K562 (cell line): ENCODE measurements around the gene WWTR1. TPM values are rescaled to one million over a fixed set of nuclear protein-coding genes. Genes with fewer than 3 reads are reported as not detected.
A peak's percentile ranks its signal among the peaks of the same experiment; 100 is the strongest.

ENCODE experiments used
- ATAC-seq: fragments of 200-7000 bp; cut with Tn5 transposase; 3 replicates; pipeline ENCODE4 v1.9.1; 2020; ENCODE audit warnings: moderate library complexity
- BruUV-seq: library from RNA; stranded (reverse); fragments of 400-500 nt; replicated peaks from 2 replicates; lab custom pipeline; 2021; lab: Mats Ljungman, UMichigan
- CTCF ChIA-PET: fragments of 300-600 bp; formaldehyde crosslinking; extraction: SDS; loops from one replicate; lab custom pipeline; 2021; ENCODE audit warnings: low intra/inter-chr PET ratio; lab: Yijun Ruan, JAX
- POLR2A ChIA-PET: fragments of 300-600, 350-650 bp; sonication (Branson Sonifier 250); formaldehyde crosslinking; extraction: SDS; loops from one replicate; lab custom pipeline; 2021; ENCODE audit warnings: antibody characterized with exemption, inconsistent platforms; lab: Yijun Ruan, JAX
- DNase-seq, 4 experiments: peaks; one replicate each; pipeline versions ENCODE4 v3.0.0 to v3.0.0-alpha.2; 2011 to 2018; ENCODE audit warnings: low spot score in 3 of 4, mixed read lengths in 3 of 4; ENCODE audit errors: extremely low read depth in 1 of 4
- FAIRE-seq: peaks from 2 replicates; lab custom pipeline; 2011; peaks lifted over from hg19 to GRCh38; lab: Jason Lieb, UNC
- H2AFZ ChIP-seq: 2 replicates; pipeline ENCODE4 v1.6.0; 2011; ENCODE audit warnings: low read depth, low read length, control low read depth, inconsistent platforms
- H3K27ac ChIP-seq: fragments of 200-600 bp; 3 replicates; pipeline ENCODE4 v1.8.0; 2011; ENCODE audit warnings: low read depth, mild to moderate bottlenecking, control low read depth, inconsistent platforms, low read length, moderate library complexity, mixed read lengths; ENCODE audit errors: extremely low read depth
- H3K27me3 ChIP-seq, 2 experiments: fragments of 300-600 bp in 1 of 2; 2 replicates in 1 of 2; 3 replicates in 1 of 2; pipeline versions ENCODE4 v1.6.0 to v1.8.0; 2011; ENCODE audit warnings: inconsistent platforms in 2 of 2, low read length in 2 of 2, mild to moderate bottlenecking in 1 of 2, mixed read lengths in 1 of 2, moderate library complexity in 1 of 2; ENCODE audit not compliant: control insufficient read depth in 2 of 2, insufficient read depth in 2 of 2
- H3K36me3 ChIP-seq: fragments of 300-600 bp; 3 replicates; pipeline ENCODE4 v1.8.0; 2011; ENCODE audit warnings: mild to moderate bottlenecking, low read length, inconsistent platforms; ENCODE audit not compliant: control insufficient read depth, insufficient read depth
- H3K4me1 ChIP-seq, 2 experiments: fragments of 200-600 bp in 1 of 2; replicated peaks in 1 of 2; 2 replicates in 1 of 2; 3 replicates in 1 of 2; pipeline versions ENCODE4 v1.5.1 to v1.8.0; 2011; ENCODE audit warnings: inconsistent platforms in 2 of 2, low read length in 2 of 2, mild to moderate bottlenecking in 1 of 2, mixed read lengths in 1 of 2, moderate library complexity in 1 of 2; ENCODE audit not compliant: control insufficient read depth in 2 of 2, insufficient read depth in 2 of 2
- H3K4me2 ChIP-seq: 2 replicates; pipeline ENCODE4 v1.6.1; 2011; ENCODE audit warnings: low read length, control low read depth, inconsistent platforms, mixed read lengths; ENCODE audit not compliant: insufficient read depth
- H3K4me3 ChIP-seq: fragments of 200-600 bp; sonication (generic), shearing (Covaris generic); 2 replicates; pipeline ENCODE4 v1.5.1; 2016; ENCODE audit warnings: control low read depth, inconsistent platforms
- H3K79me2 ChIP-seq: fragments of 200-600 bp; 3 replicates; pipeline ENCODE4 v1.8.0; 2011; ENCODE audit warnings: low read length, inconsistent platforms; ENCODE audit not compliant: control insufficient read depth, insufficient read depth
- H3K9ac ChIP-seq, 2 experiments: 2 replicates each; pipeline versions ENCODE4 v1.6.0 to v1.6.1; 2011; ENCODE audit warnings: low read depth in 2 of 2, low read length in 2 of 2, control low read depth in 1 of 2, inconsistent platforms in 1 of 2, mild to moderate bottlenecking in 1 of 2, mixed read lengths in 1 of 2; ENCODE audit not compliant: insufficient read depth in 1 of 2
- H3K9me1 ChIP-seq: one replicate; pipeline ENCODE4 v1.6.0; 2011; ENCODE audit warnings: inconsistent platforms, mild to moderate bottlenecking, low read length, moderate library complexity; ENCODE audit not compliant: control insufficient read depth, insufficient read depth
- H3K9me3 ChIP-seq: replicated peaks from 2 replicates; pipeline ENCODE4 v1.5.1; 2011; ENCODE audit warnings: low read depth, low read length, inconsistent platforms; ENCODE audit not compliant: control insufficient read depth, insufficient read depth
- H4K20me1 ChIP-seq: replicated peaks from 2 replicates; pipeline ENCODE4 v1.6.1; 2011; ENCODE audit warnings: low read length, inconsistent platforms, mixed read lengths; ENCODE audit not compliant: control insufficient read depth, insufficient read depth
- BHLHE40 ChIP-seq: IDR thresholded peaks from 2 replicates; pipeline ENCODE4 v1.6.1; 2011; ENCODE audit warnings: low read length, improper control_type of control experiment
- CSDE1 ChIP-seq, 2 experiments: fragments of 450-650 bp; IDR thresholded peaks; 2 replicates each; pipeline ENCODE4 v1.6.1; 2016; ENCODE audit warnings: mild to moderate bottlenecking in 1 of 2
- CTCFL ChIP-seq: IDR thresholded peaks from 2 replicates; pipeline ENCODE4 v1.6.1; 2011; ENCODE audit warnings: borderline replicate concordance, low read depth, mild to moderate bottlenecking, moderate library complexity, low read length; ENCODE audit not compliant: insufficient read depth, poor library complexity, severe bottlenecking
- ERF ChIP-seq: fragments of 450-650 bp; formaldehyde crosslinking; IDR thresholded peaks from 2 replicates; pipeline ENCODE4 v1.4.0; 2020; ENCODE audit warnings: mild to moderate bottlenecking, mixed read lengths
- GABPB1 ChIP-seq: sonication (generic); formaldehyde crosslinking; IDR thresholded peaks from 2 replicates; pipeline ENCODE4 v1.8.0; 2022; ENCODE audit warnings: mild to moderate bottlenecking, missing genetic modification reagents
- MCM2 ChIP-seq: fragments of 450-650 bp; IDR thresholded peaks from 2 replicates; pipeline ENCODE4 v1.6.1; 2017; ENCODE audit warnings: low read depth, mild to moderate bottlenecking
- SPI1 ChIP-seq: IDR thresholded peaks from 2 replicates; pipeline ENCODE4 v1.6.1; 2011; ENCODE audit warnings: low read depth, low read length, control low read depth, borderline replicate concordance
- TEAD4 ChIP-seq, 2 experiments: sonication (generic) in 1 of 2; formaldehyde crosslinking in 1 of 2; IDR thresholded peaks; 2 replicates each; pipeline versions ENCODE4 v1.6.1 to v1.8.0; 2012 to 2022; ENCODE audit warnings: borderline replicate concordance in 1 of 2, inconsistent platforms in 1 of 2, low read length in 1 of 2, mild to moderate bottlenecking in 1 of 2, missing genetic modification reagents in 1 of 2
- USF2 ChIP-seq: sonication (generic); formaldehyde crosslinking; IDR thresholded peaks from 2 replicates; pipeline ENCODE4 v1.5.0; 2020; ENCODE audit warnings: missing genetic modification reagents
- ZNF24 ChIP-seq: fragments of 450-650 bp; IDR thresholded peaks from 2 replicates; pipeline ENCODE4 v1.6.1; 2016
- ZNF584 ChIP-seq: fragments of 200-800 bp; sonication (Bioruptor generic); IDR thresholded peaks from 2 replicates; pipeline ENCODE4 v1.6.1; 2016; ENCODE audit warnings: low read depth, mild to moderate bottlenecking, missing genetic modification characterization, missing compliant biosample characterization
- ZNF644 ChIP-seq: fragments of 200-800 bp; sonication (Bioruptor generic); IDR thresholded peaks from 2 replicates; pipeline ENCODE4 v1.6.1; 2016; ENCODE audit warnings: low read depth, missing genetic modification characterization, missing compliant biosample characterization
- WGBS: fragments of 100-300 bp; shearing (Covaris generic); methylation state at CpG from one replicate; pipeline ENCODE4 v1.1.6; 2016; ENCODE audit warnings: low coverage, mixed read lengths; ENCODE audit not compliant: insufficient coverage; ENCODE audit errors: missing lambda C conversion rate; 5-methylcytosine and 5-hydroxymethylcytosine counted together
- in situ Hi-C: fragments of 300-500 bp; cut with MboI; formaldehyde crosslinking; loops from 4 replicates; pipeline ENCODE4 v1.15.0; 2018; ENCODE audit warnings: inconsistent platforms, mixed read lengths
- intact Hi-C: fragments of 100-400 bp; cut with micrococcal nuclease; formaldehyde crosslinking; loops from 2 replicates; pipeline ENCODE4 v1.14.2; 2022
- polyA plus RNA-seq, 8 experiments: library from polyadenylated mRNA; depleted of rRNA in 4 of 8; stranded (reverse) in 5 of 8; unstranded in 3 of 8; fragments of >200 nt; fragmentation: Nextera tagmentation in 2 of 8; fragmentation: Illumina TruSeq in 1 of 8; extraction: Ambion mirVana in 2 of 8; extraction: Trizol in 1 of 8; gene quantifications; 2 replicates each; pipeline versions ENCODE4 v1.2.1 to v1.2.3, GENCODE V29; 2011 to 2014; ENCODE audit warnings: inconsistent platforms in 1 of 8, missing spikeins in 1 of 8
- total RNA-seq, 7 experiments: library from RNA; depleted of rRNA in 6 of 7; stranded (reverse); fragments of >200 nt in 6 of 7; fragmentation: Illumina TruSeq in 2 of 7; extraction: Trizol in 2 of 7; gene quantifications; 2 replicates each; pipeline versions ENCODE4 v1.2.1 to v1.2.3, GENCODE V29; 2011 to 2021; ENCODE audit warnings: low replicate concordance in 1 of 7

Gene WWTR1
- total and polyA plus RNA-seq, 9 of the 15 experiments (the other 6 are each of a cell fraction or from before 2014, with no cell fraction given): 0.04 to 1.5 (median 0.60) TPM

GRCh38 chr3:149701206-149701976, 43.6 kb upstream of the WWTR1 start:
- Histone ChIP-seq H3K9ac (no peak overlapping the region), H3K36me3 (no peaks in the 10 kb centered on the region), H3K27ac (no peak overlapping the region), H3K27me3 (no peaks in the 10 kb centered on the region), H3K9me1 (no peaks in the 10 kb centered on the region), H3K4me2 (no peak overlapping the region), H3K4me1 (no peaks in the 10 kb centered on the region)
- 12% methylated on average over 12 of the region's 12 CpGs for WGBS
- ChIA-PET POLR2A (no interaction called here), CTCF (no interaction called here)
- intact Hi-C loops: no loop called here
- DNase-seq: no peak
- FAIRE-seq: no peak
- BruUV-seq: no TSS peak
- no peak for TF ChIP-seq MCM2
- no peak for TF ChIP-seq ZNF24
- no peak for TF ChIP-seq ZNF644
- TF ChIP-seq TEAD4 (IDR thresholded peaks at IDR 0.05; ENCODE audit: low read length): no peak
- TF ChIP-seq TEAD4 (CRISPR knock-in tag; IDR thresholded peaks at IDR 0.05; ENCODE audit: borderline replicate concordance): no peak
- TF ChIP-seq USF2 (CRISPR knock-in tag): peak; percentile 15; the same call in 1 of the 2 replicates
- TF ChIP-seq CTCFL: no peak
- TF ChIP-seq SPI1: 0 out of 2 replicates have a peak, but pooled peaks have one; percentile 24
- TF ChIP-seq ERF (CRISPR knock-in tag): no peak
- no peak for TF ChIP-seq GABPB1 (CRISPR knock-in tag)
- TF ChIP-seq CSDE1 (IDR thresholded peaks at IDR 0.05): no peak
- TF ChIP-seq ZNF584 (CRISPR knock-in tag): no peak
- TF ChIP-seq BHLHE40: peak; percentile 54; the same call in 1 of the 2 replicates
- TF ChIP-seq, all 486 proteins: peak for 3
- Histone ChIP-seq H2AFZ (no peak overlapping the region), H3K9me3 (no peaks in the 10 kb centered on the region), H3K4me3 (no peak overlapping the region), H4K20me1 (no peaks in the 10 kb centered on the region), H3K79me2 (no peaks in the 10 kb centered on the region)
- no peak for ATAC-seq
- in situ Hi-C loops: no loop called here
